Keratinocyte (primary cell): ENCODE results near the gene ARVCF.

Experiments used
- EZH2 ChIP-seq: IDR thresholded peaks from one replicate; pipeline ENCODE4 v1.6.1; 2012; ENCODE audit warnings: inconsistent platforms, mild to moderate bottlenecking, low read length, moderate library complexity
- TF ChIP-seq, protein P1 (sequence below), 3 experiments: IDR thresholded peaks in 1 of 3; conservative IDR thresholded peaks in 1 of 3; optimal IDR thresholded peaks in 1 of 3; 2 replicates in 2 of 3; 3 replicates in 1 of 3; pipeline versions ENCODE3 to v1.5.1; 2011; ENCODE audit warnings: low read length in 3 of 3, mild to moderate bottlenecking in 3 of 3, moderate library complexity in 2 of 3, control low read depth in 1 of 3, inconsistent platforms in 1 of 3; ENCODE audit not compliant: insufficient read depth in 2 of 3; ENCODE audit errors: extremely low read depth in 1 of 3

DNA sequence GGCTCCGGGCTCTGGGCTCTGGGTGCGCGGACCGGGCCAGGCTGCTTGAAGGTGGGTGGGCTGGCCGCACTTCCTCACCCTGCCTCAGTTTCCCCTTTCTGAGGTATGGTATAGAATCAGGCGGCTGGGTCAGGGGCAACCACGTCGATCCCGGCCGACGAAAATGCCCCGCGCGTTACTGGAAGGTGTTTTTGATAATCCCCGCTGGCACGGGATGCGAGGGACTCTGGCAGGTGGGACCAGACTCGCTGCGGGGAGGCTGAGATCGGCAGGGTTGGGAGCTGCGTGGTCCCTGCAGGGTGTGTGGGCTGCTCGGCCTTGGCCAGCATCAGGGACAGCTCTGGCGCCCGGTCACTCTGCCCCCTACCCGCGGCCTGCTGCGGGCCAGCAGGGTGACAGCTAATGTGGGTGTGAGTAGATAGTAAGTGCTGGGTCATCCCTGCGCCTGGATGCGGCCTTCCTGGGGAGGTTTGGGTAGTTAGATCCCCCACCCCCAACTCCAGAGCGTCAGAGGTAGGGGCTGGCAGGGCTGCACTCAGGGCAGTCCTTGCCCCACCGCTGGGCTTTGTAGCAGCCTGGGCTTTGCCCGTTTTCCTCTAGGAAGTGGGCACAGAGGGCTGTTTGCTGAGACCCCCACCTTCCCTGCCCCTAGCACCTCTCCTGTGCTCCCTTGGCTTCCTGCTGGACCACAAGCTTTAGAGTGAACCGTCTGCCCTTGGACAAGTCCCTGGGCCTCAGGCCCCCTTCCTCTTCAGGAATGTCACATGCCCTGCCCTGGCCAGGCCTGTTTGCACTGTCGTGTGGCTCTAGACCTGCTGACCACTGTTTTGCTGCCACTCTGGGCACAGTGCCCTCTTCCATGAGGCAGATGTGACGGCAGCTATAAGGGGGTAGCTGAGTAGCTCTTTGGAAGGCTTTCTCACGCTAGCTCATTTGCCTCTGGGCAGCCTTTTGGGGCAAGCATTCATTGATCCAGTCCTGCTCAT is 4.9 kb upstream of the ARVCF start:
- TF ChIP-seq, protein P1, sequence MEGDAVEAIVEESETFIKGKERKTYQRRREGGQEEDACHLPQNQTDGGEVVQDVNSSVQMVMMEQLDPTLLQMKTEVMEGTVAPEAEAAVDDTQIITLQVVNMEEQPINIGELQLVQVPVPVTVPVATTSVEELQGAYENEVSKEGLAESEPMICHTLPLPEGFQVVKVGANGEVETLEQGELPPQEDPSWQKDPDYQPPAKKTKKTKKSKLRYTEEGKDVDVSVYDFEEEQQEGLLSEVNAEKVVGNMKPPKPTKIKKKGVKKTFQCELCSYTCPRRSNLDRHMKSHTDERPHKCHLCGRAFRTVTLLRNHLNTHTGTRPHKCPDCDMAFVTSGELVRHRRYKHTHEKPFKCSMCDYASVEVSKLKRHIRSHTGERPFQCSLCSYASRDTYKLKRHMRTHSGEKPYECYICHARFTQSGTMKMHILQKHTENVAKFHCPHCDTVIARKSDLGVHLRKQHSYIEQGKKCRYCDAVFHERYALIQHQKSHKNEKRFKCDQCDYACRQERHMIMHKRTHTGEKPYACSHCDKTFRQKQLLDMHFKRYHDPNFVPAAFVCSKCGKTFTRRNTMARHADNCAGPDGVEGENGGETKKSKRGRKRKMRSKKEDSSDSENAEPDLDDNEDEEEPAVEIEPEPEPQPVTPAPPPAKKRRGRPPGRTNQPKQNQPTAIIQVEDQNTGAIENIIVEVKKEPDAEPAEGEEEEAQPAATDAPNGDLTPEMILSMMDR (optimal IDR thresholded peaks at IDR 0.05 in 1 of 3, IDR thresholded peaks at IDR 0.05 in 1 of 3, conservative IDR thresholded peaks at IDR 0.05 in 1 of 3; ENCODE audit: extremely low read depth in 1 of 3, insufficient read depth in 2 of 3, low read length in 3 of 3) = no peak
- TF ChIP-seq EZH2 = no peak
